Activated T-cell treated with anti-CD3 and anti-CD28 coated beads, Interleukin-2, amount 50 U/mL, for 48 hours (primary cell): ENCODE results near the gene FBN3.

Experiments
- DNase-seq, 2 experiments: peaks; one replicate each; pipeline ENCODE4 v3.0.0-alpha.2; 2020

FBN3 gene

DNA sequence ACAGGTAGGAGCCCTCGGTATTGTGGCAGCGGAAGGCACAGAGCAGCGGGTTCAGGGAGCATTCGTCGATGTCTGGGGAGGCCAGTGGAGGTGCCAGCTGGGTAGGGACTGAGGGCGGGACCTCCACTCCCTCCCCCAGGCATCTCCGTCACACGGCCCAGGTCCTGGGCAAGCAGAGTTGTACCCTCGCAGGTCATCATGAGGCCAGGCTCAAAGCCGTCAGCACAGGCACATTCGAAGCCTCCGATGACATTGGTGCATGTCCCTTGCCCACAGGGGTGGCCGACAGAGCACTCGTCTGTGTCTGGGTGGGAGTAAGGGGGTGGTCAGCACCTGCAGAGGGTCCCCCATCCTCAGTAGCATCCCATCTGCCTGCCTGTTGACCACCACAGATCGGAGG lies 61.5 kb downstream of the FBN3 start:
- no peak for DNase-seq

DNA sequence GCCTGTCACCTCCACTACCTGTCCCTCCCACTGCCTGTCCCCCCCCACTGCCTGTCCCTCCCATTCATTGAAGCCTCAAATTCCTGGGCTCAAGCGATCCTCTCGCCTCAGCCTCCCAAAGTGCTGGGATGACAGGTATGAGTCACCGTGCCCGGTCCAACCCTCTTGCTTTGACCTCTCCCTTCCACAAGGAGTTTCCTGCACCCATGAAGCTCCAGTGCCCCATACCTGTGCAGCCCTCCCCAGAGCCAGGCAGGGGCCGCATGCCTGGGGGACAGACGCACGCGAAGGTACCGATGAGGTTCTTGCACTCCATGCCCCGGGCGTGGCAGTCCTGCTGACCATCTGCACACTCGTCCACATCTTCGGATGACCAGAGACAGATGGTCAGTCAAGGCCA lies 62.5 kb downstream of the FBN3 start:
- no peak for DNase-seq

DNA sequence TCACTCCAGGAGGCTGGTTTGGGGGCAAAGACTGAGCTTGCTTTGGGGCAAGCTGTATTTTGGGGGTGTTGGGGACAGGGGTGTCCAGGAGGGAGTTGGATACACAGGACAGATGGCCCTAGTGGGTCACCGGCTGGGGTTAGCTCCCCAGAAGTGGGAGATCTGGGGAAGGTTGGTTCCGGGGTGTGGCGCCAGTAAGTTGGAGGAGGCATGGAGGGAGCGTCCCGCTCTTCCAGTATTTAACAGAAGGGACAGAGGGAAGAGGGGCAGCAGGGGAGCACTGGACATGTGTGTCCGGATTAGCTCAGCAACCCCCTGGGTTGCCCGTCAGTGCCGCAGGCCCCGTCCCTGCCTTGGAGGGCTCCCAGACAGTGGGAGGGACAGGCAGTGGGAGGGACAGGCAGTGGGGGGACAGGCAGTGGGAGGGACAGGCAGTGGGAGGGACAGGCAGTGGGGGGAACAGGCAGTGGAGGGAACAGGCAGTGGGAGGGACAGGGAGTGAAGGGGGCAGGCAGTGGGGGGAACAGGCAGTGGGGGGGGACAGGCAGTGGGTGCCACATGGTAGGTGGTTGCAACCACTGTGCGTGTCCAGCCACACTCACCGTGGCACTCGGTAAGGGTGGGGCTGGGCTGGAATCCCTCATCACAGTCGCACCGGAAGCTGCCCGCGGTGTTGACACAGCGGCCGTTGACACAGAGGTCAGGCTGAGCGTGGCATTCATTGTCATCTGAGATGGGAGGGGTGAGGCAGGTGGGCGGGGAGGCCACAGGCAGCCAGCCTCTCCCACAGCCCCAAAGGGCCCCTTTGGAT lies 63.6 kb downstream of the FBN3 start:
- no peak for DNase-seq

DNA sequence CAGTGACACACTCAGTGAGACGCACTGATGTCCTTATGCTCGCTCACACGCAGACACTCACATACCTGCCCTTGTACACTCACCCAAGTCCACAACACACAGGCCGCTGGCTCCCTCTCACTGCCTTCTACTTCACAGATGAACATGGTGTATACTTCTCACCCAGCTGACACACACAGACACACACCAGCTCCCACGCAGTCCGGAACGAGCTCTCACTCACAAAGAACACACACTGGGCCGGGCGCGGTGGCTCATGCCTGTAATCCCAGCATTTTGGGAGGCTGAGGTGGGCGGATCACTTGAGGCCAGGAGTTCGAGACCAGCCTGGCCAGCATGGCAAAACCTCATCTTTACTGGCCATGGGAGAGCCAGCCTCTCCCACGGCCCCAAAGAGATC lies 65.2 kb downstream of the FBN3 start:
- DNase-seq: no peak

DNA sequence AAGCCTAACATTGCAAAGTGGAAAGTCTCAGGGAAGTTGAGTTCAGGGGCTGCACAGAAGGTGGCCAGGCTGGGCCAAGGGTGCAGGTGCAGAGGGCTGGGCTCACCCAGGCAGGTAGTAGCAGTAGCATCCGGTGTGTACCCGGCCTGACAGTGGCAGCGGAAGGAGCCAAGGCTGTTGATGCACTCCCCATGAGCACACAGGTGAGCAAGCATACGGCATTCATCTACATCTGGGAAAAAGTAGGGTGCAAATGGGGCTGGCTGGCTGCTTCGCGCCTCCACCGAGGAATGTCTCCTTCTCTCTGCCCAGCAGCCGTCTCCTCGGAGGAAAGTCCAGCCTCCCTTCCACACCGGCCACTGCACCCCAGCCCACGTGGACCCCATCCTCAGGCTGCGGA lies 66.3 kb downstream of the FBN3 start:
- DNase-seq: no peak

DNA sequence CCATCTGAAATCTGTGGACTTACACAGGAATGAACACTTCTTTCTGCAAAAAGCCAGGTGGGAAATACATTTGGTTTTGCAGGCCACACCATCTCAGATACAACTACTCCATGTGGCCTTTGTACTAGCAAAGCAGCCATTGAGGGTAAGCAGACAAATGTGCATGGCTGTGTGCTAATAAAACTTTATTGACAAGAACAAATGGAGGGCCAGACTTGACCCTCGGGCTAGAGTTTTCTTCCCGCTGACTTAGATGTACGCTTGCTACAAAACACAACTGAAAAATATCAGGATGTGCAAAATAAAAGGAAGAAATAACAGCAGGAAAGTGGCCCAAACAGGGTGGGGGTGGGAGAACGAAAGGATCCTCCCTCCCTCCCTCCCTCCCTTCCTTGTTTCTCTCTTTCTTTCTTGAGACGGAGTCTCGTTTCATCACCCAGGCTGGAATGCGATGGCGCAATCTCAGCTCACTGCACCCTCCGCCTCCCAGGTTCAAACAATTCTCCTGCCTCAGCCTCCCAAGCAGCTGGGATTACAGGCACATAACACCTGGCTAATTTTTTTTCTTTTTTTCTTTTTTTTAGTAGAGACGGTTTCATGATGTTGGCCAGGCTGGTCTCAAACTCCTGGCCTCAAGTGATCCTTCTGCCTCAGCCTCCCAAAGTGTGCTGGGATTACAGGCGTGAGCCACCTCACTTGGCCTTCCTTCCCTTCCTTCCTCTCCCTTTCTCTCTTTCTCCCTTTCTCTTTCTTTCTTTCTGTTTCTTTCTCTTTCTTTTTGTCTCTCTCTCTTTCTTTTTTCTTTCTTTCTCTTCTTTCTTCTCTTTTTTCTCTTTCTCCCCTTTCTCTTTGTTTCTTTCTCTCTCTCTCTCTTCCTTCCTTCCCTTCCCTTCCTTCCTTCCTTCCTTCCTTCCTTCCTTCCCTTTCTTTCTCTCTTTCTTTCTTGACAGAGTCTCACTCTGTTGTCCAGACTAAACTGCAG lies 67.5 kb downstream of the FBN3 start:
- no peak for DNase-seq

DNA sequence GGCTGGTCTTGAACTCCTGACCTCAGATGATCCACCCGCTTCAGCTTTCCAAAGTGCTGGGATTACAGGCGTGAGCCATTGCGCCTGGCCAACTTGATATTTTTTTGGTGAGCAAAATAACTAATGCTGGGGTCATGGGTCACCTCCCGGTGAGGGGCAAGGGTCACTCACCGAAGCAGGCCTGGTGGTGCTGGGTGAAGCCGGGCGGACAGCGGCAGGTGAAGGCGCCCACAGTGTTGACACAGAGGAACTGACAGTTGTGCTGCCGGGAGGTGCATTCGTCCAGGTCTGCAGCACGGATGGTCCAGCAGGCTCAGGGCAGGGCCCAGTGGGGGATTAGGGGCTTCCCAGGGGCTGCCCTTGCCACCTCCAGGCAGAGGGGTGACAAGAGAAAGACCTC lies 68.6 kb downstream of the FBN3 start:
- no peak for DNase-seq

DNA sequence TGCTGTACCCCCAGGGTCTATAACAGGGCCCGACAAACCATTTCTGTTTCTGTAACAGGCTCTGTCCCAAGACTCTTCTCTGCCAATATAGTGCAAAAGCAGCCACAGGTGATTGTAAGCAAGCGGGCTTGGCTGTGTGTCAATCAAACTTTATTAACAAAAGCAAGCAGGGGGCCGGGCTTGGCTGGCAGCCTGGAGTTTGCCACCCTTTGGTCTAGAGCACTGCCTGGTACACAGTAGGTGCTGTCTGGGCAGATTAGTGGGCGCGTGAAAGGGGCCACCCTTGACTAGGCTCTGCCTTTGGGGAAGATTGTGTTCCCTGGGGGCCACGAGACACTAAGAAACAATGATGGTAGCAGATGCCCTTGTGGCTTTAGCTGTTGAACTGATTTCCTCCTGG lies 69.4 kb downstream of the FBN3 start:
- DNase-seq: no peak

DNA sequence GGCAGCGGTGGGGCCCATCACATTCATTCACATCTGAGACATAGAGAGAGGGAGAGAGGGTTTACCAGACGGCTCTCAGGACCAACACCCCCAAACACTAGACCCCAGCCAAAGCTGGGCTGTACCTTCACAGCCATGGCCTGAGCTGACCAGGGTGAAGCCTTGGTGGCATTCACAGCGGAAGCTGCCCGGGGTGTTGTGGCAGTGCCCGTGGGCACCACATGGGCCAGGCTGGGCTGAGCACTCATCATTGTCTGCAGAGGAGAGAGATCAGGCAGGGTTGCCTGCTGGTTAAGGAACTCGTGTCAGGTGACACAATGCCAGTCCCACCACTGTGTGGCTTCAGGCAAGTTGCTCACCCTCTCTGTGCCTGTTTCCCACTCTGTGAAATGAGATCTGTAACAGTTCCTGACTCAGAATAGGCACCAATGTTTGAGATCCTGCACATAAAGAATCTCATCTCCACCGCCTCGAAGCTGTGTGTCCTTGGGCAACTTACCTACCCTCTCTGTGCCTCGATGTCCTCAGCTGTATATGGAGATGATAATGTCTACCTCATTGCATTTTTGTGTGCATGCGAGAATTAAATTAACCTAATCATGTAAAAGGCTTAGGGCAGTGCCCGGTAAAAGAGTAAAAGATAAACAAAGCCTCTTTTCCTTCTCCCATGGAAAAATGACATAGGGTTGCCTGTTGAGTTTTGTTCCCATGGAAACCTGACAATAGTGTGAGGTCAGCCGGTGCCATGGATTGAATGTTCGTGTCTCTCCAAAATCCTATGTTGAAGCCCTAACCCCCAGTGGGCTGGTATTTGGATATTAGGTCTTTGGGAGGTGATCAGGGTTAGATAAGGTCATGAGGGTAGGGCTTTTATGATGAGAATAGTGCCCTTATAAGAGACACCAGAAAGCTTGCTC lies 74.0 kb downstream of the FBN3 start:
- no peak for DNase-seq

DNA sequence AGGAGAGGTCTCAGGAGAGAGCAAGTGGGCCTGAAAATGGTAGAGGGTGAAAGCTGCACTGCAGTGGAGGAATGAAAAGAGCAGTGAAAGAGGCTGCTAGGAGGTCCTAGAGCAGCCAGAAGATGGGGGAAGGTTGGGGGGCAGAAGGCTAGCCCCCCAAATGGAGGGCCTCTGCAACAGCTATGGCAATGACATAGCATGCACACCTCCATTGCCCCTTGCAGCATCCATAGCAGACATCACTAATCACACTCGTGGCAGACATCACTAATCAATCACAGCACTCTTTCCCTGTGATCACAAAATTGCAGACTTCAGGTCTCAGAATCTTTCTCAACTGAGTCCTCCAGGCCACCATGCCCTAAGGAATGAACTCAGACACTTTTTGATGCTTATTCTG lies 74.9 kb downstream of the FBN3 start:
- no peak for DNase-seq

DNA sequence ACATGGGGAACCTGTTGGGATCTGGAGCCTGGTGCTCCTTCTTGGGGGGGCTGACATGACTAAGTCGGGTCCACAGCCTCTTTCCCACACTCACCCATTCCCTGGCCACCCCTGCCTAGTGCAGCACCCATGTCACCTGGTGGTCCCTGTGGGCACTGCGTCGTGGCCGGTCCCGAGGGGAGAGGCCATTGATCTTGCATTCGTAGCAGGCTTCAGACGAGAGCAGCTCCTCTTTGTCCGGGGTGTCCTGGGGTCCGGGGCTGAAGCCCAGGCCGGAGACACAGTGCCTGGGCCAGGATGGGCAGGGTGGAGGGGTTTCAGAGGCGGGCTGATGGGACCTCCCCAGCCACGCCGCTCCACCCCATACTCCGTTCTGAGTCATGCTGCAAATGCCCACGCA lies 77.5 kb downstream of the FBN3 start:
- no peak for DNase-seq

DNA sequence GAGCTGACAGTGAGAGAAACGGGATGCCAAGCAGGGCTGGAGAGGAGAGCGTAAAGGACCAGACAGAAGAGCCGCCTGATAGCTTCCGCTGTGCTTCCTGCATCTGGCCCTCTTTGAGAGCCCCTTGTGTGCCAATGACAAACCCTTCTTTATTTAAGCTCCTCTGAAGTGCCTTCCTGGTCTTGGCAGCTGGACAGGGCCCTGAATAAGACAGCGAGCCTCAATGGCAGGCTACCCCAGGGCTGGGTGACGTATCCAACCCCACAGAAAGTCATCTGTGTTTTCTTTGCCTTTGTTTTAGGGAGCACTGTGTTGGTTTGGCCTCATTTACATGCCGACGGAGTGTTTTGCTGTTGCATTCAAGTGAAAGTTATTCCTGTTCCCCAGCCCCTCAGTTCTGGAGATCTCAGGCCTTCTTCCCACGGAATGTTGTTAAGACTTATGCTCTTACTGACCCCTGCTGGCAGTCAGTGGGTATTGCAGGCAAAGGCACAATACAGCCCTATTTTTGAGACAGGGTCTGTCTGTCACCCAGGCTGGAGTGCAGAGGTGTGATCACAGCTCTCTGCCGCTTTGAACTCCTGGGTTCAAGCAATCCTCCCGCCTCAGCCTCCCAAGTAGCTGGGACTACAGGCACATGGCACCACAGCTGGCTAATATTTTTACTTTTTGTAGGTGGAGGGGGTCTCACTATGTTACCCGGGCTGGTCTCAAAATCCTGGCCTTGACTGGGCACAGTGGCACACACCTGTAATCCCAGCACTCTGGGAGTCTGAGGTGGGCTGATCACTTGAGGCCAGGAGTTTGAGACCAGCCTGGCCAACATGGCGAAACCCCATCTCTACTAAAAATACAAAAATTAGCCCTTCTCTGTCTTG lies 80.1 kb downstream of the FBN3 start:
- DNase-seq: peak; percentile 41 to 55

DNA sequence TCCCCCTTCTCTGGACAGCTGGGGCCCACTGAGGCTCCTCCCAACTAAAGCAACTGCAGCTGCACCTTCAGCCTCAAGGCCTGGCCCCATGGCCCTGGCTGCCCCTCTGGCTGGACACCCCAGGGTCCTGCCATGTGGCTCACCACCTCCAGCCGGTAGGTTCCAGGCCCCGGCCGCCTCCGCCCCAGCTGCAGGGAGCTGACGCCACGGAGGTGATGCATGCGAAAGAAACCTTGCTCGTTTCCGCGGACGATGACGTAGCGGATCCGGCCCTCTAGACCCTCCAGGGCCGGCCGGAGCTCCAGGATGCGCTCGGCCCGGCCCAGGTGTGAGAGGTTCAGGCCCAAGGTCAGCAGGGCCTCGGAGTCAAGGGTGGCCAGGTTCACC lies 83.5 kb downstream of the FBN3 start:
- no peak for DNase-seq

DNA sequence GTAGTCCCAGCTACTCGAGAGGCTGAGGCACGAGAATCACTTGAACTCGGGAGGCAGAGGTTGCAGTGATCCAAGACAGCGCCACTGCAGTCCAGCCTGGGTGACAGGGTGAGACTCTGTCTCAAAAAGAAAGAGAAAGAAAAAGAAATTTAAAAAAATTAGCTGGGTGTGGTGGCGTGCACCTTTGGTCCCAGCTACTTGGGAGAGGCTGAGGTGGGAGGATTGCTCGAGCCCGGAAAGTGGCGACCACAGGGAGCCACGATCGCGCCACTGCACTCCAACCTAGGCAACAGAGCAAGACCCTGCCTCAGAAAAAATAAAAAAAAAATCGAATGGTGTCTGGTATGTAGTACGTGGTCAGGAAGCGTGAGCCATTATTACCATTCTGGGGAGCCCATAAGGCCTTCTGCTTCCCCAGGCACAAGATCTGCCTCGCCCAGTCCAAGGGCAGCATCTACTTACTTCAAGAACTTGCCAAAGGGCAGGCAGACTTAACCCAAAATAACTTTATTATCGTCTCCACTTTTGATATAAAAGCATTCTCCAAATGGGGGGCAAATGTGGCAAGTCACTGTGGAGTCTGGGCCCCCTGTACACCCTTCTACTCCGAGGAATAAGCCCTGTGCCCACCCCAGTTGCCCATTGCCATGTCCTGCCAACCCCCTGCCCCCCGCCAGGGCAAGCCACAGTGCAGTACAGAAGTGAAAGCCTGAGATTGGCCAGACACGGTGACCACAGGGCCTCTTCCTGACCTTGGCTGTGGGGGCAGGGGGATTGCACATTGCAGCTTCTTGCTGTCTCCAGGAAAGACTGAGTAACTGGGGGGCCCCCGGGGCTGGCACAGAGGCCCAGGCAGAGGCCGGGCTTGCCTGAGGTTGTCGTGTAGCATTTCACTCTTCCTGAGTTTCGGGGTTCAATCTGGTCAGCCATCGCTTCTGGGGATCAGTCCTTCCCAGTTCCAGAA lies 84.2 kb downstream of the FBN3 start:
- no peak for DNase-seq

DNA sequence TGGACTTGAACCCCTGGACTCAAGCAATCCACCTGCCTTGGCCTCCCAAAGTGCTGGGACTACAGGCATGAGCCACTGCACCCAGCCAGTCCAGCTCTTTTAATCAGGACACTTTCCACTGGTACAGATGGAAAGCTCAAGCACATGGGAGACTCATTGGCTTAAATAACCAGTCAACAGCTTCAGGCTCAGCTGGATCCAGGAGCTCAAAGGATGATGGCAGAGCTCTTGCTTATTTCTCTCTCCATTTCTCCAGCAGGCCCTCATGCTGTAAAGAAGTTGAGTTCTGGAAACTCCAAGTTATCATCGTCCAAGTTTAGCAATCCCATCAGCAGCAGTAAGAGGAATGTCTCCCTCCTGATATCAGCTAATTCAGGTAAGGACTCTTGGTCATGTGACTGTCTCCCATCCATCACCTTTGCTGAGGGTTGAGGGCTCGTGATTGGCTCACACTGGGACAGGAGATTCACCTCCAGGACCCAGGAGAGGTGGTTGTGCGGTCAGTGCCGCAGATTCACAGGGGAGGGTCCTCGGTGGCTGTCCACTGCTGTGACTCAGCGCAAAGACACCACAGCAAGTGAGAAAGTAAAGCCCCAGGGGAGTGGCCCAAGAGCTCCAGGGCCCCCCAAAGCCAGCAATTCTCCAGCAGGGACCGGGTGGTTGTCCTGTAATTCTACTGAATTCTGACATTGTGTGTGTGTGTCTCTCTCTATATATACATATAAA lies 91.7 kb downstream of the FBN3 start:
- DNase-seq: no peak

DNA sequence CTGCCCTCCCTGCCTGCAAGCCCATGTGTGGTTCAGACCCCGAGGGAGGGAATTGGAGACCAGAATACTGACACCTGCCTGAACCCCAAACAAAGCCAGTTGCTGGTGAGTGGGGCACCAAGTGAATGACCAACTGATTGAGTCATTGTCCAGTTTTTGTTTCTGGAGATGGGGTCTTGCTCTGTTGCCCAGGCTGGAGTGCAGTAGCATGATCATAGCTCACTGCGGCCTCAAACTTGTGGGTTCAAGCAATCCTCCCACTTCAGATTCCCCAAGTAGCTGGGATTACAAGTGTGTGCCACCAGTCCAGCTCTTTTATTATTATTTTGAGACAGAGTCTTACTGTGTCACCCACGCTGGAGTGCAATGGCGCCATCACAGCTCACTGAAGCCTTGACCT lies 92.9 kb downstream of the FBN3 start:
- no peak for DNase-seq

DNA sequence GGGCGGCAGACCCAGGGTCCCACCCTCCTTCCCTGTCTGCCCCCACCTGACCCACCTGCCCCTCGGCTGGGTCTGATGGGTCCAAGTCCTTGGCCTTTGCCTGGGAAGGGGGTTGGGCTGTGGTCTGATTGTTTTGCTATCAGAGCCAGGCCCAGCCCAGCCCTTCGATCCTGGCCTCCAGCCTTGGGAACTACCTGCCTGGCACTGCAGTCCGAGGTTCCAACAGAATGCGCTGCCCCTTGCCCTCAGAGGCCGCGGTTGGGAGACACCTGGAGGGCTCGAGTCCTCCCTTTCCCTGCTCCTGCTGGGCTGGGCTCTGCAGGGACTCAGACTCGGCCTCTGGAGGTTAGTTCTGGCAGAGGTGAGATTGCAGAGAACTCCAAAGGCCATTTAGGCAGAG lies 95.2 kb downstream of the FBN3 start:
- DNase-seq: no peak

DNA sequence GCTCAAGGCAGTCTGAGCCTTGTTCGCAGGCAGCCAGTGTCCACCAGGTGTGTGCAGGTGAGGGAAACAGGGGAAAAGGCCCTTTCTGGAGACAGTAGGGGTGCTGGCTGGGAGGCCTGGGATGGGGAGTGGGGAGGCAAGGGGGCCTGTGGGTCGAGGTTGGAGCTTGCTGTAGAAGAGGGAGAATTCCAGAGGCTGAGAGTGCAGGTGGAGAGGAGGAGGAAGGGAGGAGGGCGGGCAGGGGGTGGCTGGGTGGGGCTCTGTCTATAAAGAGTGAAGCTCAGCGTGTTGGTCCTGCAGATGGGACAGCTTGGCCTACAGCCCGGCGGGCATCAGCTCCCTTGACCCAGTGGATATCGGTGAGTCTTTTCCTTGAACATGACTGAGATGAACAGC lies 96.9 kb downstream of the FBN3 start, which contains the start of gene CCL25:
TSS of gene CCL25 (plus strand) at position 297 of the 396 bp plus-strand sequence. CDS start 290 bp downstream, outside the sequence.
- no peak for DNase-seq

DNA sequence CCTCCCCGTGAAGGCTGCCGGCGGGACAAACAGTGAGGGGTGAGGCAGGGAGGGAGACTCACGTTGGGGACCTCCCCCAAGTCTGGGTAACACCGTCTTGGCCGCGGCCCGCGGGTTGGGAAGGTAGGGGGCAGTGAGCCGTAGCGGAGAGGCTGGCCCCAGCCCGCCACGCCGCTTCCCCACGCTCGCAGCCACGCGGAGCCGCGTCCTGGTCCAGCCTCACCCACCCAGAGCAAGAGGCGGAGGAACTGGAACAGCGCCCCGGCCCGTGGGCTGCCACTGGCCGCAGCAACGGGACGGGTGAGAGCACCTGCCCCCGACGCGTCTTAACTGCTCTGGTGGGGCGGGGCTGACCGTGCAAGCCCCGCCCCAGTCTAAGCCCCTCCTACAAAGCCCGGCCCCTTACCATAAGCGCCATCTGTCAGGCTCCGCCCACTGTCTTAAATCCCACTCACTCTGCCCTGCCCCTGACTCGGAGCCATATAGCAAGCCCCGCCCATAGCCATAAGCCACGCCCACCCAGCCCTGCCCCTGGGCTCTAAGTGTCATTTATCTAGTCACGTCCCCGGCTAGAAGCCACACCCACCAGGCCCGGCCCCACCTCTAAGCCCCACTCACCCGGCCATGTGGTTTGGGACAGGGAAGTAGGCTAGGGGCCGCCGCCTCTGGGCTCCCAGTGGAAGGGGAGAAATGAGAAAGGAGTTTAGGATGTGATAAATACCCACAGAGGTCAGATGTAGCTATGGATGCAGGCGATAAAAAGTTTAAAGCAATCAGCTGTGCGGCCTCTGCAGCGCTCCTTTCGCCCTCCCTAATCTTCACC lies 98.9 kb downstream of the FBN3 start:
- DNase-seq: peak; percentile 97 to 98
